Measurements from ENCODE around the gene CNN2. TPM values are rescaled to one million over a fixed set of nuclear protein-coding genes. Genes with fewer than 3 reads are reported as not detected.

Gene CNN2
- total and polyA plus RNA-seq, 9 of the 15 experiments (the other 6 are each of a cell fraction or from before 2014, with no cell fraction given): 12.1 to 174 (median 52.7) TPM

GRCh38 chr19:984165-984967 is 42.0 kb upstream of the CNN2 start, which contains the start of gene WDR18 (continued):
- TF ChIP-seq GATAD2A (IDR thresholded peaks at IDR 0.05) (no peak), HMG20A (CRISPR knock-in tag; conservative IDR thresholded peaks at IDR 0.05) (no peak), RFX7 (CRISPR knock-in tag; IDR thresholded peaks at IDR 0.05) (no peak), NFXL1 (CRISPR knock-in tag; IDR thresholded peaks at IDR 0.05) (no peak), CLOCK (CRISPR knock-in tag; IDR thresholded peaks at IDR 0.05; ENCODE audit: borderline replicate concordance) (no peak), NFIX (CRISPR knock-in tag; IDR thresholded peaks at IDR 0.05; ENCODE audit: low read depth) (no peak), SRSF1 (IDR thresholded peaks at IDR 0.05; ENCODE audit: low read depth, low read length) (no peak), DMBX1 (CRISPR knock-in tag; IDR thresholded peaks at IDR 0.05; ENCODE audit: borderline replicate concordance) (peak; percentile 12; the same call in 1 of the 2 replicates), ZBTB33 (CRISPR knock-in tag; IDR thresholded peaks at IDR 0.05) (peak; percentile 46; the same call in 1 of the 2 replicates), DPF2 (IDR thresholded peaks at IDR 0.05) (no peak), TGIF2 (CRISPR knock-in tag; IDR thresholded peaks at IDR 0.05) (0 out of 2 replicates have a peak, but pooled peaks have one; percentile 46), KDM5B (IDR thresholded peaks at IDR 0.05; ENCODE audit: insufficient replicate concordance, low read depth, low read length) (peak; percentile 56)
- TF ChIP-seq, protein P1, sequence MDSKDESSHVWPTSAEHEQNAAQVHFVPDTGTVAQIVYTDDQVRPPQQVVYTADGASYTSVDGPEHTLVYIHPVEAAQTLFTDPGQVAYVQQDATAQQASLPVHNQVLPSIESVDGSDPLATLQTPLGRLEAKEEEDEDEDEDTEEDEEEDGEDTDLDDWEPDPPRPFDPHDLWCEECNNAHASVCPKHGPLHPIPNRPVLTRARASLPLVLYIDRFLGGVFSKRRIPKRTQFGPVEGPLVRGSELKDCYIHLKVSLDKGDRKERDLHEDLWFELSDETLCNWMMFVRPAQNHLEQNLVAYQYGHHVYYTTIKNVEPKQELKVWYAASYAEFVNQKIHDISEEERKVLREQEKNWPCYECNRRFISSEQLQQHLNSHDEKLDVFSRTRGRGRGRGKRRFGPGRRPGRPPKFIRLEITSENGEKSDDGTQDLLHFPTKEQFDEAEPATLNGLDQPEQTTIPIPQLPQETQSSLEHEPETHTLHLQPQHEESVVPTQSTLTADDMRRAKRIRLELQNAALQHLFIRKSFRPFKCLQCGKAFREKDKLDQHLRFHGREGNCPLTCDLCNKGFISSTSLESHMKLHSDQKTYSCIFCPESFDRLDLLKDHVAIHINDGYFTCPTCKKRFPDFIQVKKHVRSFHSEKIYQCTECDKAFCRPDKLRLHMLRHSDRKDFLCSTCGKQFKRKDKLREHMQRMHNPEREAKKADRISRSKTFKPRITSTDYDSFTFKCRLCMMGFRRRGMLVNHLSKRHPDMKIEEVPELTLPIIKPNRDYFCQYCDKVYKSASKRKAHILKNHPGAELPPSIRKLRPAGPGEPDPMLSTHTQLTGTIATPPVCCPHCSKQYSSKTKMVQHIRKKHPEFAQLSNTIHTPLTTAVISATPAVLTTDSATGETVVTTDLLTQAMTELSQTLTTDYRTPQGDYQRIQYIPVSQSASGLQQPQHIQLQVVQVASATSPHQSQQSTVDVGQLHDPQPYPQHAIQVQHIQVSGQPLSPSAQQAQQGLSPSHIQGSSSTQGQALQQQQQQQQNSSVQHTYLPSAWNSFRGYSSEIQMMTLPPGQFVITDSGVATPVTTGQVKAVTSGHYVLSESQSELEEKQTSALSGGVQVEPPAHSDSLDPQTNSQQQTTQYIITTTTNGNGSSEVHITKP (IDR thresholded peaks at IDR 0.05; ENCODE audit: partially characterized antibody): no peak
- TF ChIP-seq, protein P2, sequence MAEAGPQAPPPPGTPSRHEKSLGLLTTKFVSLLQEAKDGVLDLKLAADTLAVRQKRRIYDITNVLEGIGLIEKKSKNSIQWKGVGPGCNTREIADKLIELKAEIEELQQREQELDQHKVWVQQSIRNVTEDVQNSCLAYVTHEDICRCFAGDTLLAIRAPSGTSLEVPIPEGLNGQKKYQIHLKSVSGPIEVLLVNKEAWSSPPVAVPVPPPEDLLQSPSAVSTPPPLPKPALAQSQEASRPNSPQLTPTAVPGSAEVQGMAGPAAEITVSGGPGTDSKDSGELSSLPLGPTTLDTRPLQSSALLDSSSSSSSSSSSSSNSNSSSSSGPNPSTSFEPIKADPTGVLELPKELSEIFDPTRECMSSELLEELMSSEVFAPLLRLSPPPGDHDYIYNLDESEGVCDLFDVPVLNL (CRISPR knock-in tag; IDR thresholded peaks at IDR 0.05; ENCODE audit: low read depth): no peak; the same call in 1 of the 2 replicates
- TF ChIP-seq, protein P3, sequence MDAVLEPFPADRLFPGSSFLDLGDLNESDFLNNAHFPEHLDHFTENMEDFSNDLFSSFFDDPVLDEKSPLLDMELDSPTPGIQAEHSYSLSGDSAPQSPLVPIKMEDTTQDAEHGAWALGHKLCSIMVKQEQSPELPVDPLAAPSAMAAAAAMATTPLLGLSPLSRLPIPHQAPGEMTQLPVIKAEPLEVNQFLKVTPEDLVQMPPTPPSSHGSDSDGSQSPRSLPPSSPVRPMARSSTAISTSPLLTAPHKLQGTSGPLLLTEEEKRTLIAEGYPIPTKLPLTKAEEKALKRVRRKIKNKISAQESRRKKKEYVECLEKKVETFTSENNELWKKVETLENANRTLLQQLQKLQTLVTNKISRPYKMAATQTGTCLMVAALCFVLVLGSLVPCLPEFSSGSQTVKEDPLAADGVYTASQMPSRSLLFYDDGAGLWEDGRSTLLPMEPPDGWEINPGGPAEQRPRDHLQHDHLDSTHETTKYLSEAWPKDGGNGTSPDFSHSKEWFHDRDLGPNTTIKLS (IDR thresholded peaks at IDR 0.05; ENCODE audit: borderline replicate concordance, low read depth): peak; percentile 64; the same call in 1 of the 2 replicates
